Islet precursor cell (in vitro differentiated cells): Measurements from ENCODE around the gene P2RX2.
"Not testable (repeated sequence)": the region's sequence is repeated elsewhere in the genome, so short reads cannot be mapped to it uniquely, and the experiment has no call there.

ENCODE experiments used
- DNase-seq: peaks from one replicate; pipeline ENCODE4 v3.0.0-alpha.2; 2018

P2RX2 gene

GRCh38 chr12:132584429-132584828 lies 34.1 kb upstream of the P2RX2 start:
- DNase-seq, result no peak

- DNase-seq, result no peak
These were observed 33.4 kb upstream of the P2RX2 start for GRCh38 chr12:132585177-132585576.

DNA sequence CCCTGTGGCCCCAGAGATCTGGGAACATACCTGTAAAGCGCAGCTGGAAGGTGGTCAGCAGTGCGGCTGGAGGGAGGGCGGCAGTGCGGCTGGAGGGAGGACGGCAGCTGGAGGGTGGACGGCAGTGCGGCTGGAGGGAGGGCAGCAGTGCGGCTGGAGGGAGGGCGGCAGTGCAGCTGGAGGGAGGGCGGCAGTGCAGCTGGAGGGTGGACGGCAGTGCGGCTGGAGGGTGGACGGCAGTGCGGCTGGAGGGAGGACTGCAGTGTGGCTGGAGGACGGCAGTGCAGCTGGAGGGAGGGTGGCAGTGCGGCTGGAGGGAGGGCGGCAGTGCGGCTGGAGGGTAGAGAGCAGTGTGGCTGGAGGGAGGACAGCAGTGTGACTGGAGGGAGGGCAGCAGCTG lies 31.6 kb upstream of the P2RX2 start:
- no peak for DNase-seq

- no peak for DNase-seq
These were observed 30.8 kb upstream of the P2RX2 start for GRCh38 chr12:132587781-132588180.

GRCh38 chr12:132588319-132588718 lies 30.3 kb upstream of the P2RX2 start:
- no peak for DNase-seq

GRCh38 chr12:132588821-132589669 lies 29.5 kb upstream of the P2RX2 start:
- no peak for DNase-seq

DNA sequence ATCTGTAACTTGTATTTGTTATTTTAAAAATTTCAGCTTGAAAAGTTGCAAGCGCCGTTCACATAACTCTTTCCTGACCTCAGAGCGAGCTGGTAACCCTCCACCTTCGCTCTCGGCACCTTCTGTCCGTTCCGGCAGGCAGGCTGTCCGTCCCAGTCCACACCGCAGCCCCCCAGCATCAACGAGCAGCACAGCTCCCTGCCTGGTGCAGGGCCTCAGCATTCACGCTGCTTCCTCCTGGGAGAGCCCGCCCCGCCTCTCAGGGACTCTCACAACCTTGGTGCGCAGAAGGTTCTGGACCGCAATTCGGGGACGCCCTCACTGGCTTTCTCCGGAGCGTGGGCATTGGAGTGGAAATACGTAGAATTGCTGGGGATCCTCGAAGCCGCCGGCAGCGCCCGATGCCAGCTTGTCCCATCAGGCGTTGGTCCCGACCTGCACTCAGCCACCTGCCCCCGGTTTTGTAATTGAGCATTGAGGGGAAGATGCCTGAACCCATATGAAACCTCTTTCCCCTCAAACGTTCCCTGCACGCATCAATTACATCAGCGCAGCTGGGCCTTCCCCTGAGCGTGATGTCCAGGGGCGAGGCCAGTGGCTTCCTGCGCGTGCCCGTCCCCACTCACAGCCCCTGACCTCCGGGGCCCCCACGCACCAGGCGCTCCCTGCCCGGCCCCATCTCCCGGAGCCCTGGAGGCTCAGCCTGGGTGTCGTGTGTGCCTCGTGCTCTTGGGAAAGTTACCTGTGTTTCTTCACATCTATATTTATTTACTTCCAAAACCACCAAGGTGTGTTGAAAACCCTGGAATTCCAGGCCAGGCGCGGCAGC lies 27.3 kb upstream of the P2RX2 start:
- no peak for DNase-seq

DNA sequence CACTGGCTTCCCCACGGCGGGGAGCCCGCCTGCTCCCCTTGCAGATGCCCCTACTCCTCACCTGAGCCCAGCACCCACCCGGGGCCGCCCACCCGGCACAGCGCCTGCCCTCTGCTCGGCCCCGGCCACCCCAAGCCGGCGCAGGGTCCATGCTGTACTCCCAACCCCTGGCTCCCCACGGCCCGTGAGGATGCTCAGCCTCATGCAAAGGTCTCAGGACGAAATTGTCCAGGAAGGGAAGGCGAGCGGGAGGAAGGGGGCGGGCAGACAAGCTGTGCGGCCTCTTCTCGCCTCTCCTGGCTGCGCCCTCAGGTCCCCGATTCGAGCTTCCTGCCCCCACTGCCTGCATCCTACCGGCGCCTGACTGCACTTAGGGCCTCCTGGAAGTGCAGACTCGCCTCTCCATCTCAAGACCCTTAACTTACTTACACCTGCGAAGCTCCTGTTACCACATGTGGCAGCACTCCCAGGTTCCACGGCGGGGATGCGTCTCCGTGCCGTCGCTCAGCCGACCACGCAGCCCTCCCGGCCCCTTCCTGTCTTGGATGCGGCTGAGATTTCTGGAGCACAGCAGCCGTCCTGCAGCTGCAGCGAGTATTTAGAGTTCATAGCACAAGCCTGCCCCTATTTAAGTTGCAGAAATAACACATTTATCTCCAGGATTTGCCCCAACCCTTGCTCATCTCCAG lies 26.1 kb upstream of the P2RX2 start:
- DNase-seq, result no peak

DNA sequence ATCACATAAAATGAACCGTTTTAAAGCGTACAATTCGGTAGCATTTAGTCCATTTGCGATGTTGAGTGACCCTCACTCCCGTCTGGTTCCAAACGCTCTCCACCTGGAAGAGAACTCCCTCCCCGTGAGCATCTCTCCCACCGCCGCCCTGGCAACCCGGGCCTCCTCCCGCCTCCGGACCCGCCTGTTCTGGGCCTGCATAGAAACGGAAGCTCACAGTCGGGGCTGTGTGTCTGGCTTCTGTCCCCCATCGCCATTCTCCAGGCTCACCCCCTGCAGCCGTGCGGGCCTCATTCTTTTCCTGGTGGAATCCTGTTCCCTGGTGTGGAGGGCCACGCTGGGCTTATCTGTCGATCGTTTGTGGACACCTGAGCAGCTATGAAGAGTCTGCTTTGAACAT lies 25.5 kb upstream of the P2RX2 start:
- no peak for DNase-seq

GRCh38 chr12:132593521-132593920 lies 25.1 kb upstream of the P2RX2 start:
- no peak for DNase-seq

DNA sequence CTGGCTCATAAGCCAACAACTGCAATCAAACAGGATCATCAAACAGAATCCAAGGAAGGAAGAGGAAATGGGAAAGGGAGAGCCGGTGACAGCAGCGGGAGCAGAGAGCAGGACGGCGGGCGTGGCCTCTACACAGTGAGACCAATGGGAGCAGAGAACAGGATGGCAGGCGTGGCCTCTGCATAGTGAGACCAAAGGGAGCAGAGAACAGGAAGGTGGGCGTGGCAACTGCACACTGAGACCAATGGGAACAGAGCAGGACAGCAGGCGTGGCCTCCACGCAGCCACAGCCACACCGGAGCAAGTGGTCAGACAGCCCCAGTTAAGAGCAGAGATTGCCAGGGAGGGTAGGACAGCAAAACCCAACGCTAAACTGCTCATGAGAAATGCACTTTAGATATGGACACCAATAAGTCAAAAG lies 24.6 kb upstream of the P2RX2 start:
- DNase-seq, result peak; percentile 95

GRCh38 chr12:132595183-132595582 lies 23.4 kb upstream of the P2RX2 start:
- DNase-seq, result no peak

- peak; percentile 96 for DNase-seq
These were observed 22.6 kb upstream of the P2RX2 start for GRCh38 chr12:132596016-132596415.

GRCh38 chr12:132597333-132598316 lies 21.0 kb upstream of the P2RX2 start:
- no peak for DNase-seq

GRCh38 chr12:132599502-132599901 lies 19.1 kb upstream of the P2RX2 start:
- not testable (repeated sequence) for DNase-seq

DNA sequence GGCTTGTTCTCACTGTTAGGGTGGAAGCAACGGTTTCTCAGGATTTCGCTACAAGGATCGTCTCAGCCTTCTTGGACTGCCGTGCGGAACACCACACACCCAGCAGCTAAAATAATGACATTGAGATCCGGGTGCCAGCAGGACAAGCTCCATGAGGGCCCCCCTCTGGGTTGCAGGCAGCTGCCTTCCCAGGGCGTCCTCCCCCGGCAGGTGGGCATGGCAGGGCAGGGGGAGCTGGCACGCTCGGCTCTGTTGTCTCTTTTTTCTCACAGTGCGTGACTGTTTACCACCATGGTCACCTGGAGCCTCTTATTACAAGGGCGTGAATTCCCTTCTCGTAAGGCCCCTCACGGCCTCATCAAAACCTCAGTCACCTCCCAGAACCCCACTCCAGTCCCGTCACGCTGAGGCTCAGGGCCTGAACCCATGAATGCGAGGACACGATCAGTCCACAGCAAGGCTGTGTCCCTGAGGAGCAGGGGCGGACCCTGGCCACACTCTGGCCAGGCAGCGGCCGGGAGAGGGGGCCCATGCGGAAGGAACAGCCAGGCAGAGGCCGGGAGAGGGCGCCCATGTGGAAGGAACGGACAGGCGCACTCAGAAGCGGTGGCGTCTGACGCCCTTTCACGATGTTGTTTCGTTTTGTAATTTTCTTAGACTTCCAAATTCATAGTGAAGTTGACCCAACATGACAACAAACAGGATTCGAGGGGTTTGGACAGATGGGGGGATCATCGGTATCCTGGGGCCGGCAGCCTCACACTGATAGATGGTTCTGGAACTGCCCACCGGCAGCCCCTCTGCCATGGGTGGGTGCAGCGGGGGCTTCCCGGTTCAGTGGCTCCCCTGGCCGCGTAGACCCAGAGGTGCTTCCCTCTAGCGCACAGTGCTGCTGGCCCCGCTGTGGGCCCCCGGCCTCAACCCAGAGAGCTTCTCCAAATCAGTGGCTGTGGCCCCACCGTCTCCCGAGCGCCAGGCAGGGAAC lies 18.2 kb upstream of the P2RX2 start:
- DNase-seq, result peak; percentile 92

DNA sequence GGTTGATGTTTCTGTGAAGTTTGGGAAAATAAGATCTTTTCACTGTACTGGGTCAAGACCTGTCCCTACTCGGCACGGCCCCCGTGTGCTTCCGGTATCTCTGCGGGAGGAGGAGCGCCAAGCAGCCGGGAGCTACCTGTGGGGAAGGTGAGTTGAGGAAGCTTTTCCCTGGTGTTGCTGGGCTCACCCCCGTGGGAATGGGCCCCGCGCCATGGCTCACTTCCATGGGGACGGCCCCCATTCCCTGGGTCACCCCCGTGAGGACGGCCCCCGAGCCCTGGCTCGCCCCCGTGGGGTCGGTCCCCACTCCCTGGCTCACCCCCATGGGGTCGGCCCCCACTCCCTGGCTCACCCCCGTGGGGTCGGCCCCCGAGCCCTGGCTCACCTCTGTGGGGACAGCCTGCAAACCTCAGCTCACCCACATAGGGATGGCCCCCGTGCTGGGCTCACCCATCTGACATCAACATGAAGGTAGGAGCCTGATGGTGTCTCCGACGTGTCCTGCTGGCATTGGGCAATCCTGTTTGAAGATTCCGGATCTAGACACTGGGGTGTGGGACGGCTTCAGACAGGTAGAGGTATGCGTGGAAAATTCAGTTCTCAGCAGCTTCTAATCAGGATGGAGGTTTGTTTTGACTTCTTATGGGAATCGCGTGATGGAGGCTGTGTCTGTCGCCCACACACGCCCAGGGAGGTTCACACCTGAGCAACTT lies 17.2 kb upstream of the P2RX2 start:
- no peak for DNase-seq

- no peak for DNase-seq
These were observed 15.9 kb upstream of the P2RX2 start for GRCh38 chr12:132602572-132603239.
